ENCODE results near the gene SNX20.

The SNX20 gene, protein sequence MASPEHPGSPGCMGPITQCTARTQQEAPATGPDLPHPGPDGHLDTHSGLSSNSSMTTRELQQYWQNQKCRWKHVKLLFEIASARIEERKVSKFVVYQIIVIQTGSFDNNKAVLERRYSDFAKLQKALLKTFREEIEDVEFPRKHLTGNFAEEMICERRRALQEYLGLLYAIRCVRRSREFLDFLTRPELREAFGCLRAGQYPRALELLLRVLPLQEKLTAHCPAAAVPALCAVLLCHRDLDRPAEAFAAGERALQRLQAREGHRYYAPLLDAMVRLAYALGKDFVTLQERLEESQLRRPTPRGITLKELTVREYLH

DNA sequence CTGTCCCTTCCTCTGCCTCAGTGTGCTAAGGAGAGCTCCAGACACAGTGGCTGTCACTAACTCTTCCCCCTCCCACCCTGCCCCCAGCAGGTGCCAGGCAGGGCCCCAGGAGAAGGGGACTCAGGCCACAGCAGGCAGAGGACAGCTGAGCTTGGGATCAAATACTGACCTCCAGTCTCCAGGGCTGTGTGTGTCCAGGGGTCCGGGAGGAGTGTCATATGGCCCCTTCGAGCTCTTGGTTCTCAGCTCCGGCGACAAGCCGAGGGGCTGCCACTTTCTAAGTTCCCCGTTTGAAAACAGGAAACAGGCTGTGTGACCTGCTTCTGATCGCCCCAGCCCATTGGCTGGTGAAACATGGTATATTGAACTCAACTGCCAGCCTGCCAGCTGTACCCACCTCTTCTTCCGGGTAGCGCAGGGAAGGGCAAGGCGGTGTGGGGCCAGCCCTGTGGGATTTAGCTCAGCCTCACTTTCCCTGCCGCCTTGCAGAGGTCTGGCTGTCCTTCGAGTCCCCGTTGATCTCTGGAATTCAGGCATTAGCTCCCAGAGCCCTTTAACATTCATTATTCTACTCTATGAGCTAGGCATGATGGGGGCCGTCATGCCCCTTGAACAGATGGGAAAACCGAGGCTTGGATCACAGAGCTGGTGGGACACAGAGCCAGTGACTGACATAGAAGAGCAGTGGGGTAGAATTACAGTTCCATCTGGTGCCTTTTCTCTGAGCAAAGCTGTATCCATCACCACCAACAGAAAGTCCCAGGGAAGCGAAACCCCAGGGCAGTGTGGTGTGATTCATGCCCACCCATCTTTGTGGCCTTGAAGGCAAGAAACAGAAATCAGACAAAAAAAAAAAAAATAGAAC, at the start of gene SNX20:
SNX20 (minus strand) TSS at position 292 of the 865 bp plus-strand sequence. CDS start 3,786 bp downstream, outside the sequence.
- peak; percentile 82 for DNase-seq

DNA sequence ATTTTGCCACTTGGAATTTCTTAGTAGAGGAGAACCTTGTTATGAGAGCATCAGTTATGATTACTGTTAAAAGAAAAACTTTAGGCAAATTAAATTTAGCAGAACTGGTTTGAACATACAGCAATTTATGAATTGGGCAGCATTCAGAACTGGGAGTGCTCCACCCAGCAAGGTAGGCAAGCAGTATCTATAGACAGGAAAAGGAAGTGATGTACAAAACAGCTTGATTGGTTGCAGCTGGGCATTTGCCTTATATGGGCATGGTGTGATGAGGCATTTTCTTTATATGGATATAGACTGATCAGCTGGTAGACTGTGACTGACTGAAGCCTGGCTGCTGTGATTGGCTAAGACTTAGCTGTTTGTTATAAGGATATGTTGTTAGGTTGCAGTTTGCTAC, 43.2 kb upstream of the SNX20 start:
- no peak for DNase-seq

DNA sequence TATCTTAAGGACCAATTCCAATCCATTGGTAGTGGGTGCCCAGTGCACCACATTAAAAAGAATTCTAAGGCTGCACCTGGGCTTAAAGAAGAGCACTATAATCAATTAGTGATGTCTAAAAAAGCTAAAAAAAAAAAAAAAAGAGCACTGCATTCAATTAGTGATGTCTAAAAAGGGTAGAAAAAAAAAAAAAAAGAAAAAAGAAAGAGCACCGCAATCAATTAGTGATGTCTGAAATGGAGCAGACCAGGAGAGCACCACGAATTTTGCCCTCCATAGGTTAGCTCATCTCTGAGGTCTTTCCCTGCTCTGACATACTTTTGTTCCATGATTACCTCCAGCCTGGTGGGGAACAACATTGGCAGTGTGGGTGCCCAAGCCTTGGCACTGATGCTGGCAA, 41.8 kb upstream of the SNX20 start:
- DNase-seq: no peak

DNA sequence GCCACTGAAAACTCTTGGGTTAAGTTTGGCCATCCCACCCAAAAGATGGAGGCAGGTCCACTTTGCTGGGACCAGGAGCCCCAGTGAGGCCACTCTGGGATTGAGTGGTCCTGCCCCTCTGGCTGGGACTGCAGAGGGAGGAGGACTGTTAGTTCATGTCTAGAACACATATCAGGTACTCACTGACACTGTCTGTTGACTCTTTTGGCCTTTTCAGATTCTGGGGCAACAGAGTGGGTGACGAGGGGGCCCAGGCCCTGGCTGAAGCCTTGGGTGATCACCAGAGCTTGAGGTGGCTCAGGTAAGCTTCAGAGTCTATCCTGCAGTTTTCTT, 41.3 kb upstream of the SNX20 start:
- DNase-seq: no peak

DNA sequence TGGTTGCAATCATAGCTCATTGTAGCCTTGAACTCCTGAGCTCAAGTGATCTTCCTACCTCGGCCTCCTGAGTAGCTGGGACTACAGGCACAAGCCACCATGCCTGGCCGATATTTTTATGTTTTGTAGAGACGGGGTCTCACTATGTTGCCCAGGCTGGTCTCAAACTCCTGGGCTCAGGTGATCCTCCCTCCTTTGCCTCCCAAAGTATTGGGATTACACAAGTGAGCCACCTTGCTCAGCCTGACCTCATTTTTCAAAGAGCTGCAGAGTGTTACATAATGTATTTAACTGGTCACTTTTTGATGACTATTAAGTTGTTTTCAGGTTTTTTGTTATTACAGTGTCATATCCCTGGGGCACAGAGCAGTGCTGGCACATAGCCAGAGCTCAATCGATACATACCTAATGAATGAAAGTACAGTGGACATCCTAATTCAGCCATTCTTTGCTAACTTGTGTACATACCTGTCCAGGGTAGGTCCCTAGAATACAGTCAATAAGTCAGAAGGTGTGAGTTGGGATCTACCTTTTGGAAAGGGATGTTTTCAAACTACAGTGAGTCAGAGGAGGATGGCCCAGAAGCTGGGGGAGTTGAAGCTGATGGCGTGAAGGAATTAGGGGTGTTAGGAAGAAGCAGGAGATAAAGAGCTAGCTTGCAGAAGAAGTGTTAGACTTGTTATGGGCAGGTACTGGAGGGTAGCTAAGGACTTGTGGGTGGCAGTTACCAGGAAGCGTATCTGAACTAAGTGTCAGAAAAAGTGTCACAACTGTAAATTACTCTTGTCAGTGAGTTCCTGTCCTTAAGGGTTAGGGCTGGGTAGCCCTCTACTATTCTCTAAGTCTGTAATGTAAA, 40.7 kb upstream of the SNX20 start:
- DNase-seq: peak; percentile 46

DNA sequence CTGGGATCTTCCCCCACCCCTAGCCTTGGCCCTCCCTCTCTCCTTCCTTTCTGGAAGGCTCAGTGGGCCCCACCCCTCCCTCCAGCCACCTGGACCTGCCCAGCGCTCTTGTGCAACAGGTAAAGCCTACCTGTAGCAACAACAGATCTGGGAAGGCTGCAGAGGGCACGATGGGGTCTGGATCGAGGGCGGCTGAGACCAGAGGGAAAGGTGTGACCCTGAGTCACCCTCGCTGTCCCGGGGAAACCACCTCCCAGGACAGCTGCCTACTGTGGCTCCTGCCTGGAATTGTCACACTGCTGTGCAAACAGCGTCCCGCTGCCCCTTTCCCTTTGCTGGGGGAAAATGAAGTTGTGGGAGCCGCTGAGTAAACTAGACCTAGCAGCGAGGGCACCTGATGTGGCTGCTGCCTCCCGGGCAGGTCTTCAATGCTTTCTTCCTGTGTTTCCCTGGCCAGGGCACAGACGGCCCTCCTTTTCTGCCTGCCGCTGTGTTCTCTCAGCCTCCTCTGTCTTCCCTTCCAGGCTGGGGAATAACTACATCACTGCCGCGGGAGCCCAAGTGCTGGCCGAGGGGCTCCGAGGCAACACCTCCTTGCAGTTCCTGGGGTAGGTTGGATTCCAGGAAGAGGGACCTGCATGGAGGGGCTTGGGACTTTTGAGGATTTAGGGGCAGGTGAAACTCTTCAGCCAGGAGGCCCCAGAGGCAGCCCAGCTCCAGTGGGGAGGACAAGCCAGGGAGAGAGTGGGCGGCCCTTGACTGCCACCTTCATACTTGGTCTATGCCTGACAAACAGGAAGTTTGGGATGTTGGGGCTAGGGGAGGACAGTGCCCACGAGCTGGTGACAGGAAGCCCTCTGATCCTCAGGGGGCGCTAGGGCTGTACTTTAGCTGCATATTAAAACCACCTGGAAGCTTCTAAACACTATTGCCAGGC, 38.6 kb upstream of the SNX20 start:
- no peak for DNase-seq

DNA sequence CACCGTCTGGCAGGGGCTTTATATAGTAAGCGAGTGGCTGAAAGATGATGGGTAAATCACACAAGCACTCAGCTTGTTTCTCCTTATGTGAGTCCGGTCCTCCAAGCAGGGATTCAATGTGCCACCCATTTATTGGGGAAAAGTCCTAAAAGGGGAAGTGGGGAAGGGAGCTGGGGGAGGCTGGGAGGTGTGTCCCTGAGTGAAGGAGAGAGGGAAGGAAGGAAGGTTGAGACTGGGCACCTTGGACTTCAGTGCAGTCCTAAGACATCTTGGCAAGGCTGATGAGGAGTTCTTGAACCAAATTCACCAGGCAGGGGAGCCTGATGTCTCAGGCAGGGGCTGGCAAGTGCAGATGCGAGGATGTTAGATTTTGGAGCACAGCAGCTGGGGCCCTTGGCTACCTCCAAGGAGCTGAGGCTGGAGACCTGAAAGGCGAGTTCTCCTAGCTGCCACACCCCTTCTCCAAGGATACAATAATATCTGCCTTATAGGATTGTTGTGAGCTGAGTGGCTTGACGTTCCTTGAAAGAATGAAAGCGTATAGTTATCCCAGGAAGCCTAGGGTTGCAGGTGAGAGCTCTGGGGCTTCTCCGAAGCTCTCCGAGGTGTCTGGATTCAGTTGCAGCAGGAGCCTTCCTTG, 37.8 kb upstream of the SNX20 start:
- DNase-seq: no peak

DNA sequence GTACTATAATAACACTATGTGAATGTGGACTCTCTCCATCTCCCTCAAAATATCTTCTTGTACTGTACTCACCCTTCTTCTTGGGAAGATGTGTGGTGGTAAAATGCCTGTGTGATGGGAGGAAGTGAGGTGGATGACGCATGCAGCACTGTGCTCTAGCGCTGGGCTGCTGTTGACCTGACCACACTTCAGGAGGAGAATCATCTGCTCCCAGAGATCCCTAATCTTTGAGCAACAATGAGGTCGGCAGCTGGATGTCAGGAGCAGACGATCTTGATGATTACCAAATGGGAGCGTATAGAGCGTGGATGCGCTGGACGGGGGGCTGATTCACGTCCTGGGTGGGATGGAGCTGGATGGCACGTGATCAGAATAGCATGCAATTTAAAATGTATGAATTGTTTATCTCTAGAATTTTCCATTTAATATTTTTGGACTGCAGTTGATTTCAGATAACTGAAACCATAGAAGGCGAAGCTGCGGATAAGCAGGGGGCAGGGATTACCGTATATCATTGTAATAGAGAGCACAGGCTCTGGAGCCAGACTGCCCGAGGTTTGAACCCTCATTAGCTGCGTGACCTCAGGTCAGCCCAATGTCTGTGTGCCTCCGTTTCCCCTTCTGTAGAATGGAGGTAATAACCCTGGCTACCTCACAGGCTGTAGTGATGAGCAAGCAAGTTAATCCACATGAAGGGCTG, 37.1 kb upstream of the SNX20 start:
- DNase-seq: no peak

DNA sequence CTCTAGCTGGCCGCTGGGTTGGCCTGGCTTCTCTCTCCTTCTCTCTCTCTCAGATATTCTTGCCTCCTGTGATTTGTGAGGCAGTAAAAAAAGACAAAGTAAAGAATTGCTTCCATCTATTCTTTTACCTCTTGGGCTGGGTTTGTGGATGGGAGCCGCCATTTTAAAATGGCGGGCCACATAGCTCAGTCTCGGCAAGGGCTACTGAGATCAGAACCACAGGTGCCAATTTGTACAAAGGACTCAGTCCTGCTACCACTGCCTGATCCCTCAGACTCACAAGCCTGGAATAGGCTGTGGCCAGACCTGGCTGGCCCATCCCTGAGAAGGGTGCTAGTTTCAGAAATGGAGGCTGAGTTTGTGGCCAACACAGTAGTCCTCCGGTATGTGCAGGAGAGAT, 36.4 kb upstream of the SNX20 start:
- DNase-seq: no peak

DNA sequence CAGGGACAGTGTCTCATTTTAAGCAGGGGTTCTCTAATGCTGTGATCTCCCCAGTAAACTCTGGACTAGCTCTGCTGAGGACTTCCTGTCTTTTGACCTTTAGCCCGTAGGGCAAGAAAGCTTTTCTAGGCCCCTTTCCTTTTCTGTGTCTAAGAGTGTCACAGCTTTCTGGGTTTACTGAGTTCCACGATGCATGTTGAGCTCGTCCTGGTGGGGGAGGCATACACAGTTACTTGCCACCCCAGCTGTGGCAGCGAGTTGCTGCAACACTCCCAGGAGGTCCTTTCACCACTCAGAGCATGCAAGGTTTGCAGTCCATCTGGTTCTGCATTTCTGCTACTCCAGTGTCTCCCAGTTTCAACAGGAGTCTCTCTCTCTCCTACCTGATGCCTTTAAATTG, 36.0 kb upstream of the SNX20 start:
- DNase-seq: no peak

DNA sequence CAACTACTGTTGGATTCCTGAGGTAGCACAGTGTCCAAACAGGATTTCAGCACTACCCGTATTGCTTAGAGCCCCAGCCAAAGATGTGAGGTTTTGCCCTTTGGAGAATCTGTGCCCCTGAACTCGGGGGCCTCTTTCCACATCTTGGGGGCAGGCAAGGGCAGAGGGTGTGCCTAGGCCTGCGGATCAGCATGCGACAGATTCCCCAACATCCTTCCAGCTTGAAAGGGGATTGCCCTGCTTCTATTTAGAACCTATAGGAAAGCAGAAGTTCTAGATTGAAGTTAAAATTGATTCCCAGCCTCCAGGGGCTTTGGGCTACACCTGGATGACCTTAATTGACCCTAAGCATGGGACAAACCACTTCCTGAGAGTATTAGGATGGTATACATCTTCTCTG, 31.8 kb upstream of the SNX20 start:
- no peak for DNase-seq

DNA sequence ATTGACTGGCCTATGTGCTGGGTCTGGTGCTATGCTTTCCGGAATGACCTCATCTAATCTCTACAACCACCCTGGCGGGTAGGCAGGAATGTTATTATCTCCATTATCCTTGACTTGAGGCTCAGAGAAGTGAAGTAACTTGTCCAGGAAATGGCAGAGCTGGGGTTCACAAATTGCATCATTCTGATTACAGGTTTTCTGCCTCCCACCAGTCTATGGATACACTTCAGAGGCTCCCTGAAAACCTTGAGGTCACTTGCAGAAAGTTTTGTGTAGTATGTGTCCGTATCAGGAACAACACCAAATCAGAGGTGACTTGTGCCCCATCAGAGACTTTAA, 31.4 kb upstream of the SNX20 start:
- no peak for DNase-seq

DNA sequence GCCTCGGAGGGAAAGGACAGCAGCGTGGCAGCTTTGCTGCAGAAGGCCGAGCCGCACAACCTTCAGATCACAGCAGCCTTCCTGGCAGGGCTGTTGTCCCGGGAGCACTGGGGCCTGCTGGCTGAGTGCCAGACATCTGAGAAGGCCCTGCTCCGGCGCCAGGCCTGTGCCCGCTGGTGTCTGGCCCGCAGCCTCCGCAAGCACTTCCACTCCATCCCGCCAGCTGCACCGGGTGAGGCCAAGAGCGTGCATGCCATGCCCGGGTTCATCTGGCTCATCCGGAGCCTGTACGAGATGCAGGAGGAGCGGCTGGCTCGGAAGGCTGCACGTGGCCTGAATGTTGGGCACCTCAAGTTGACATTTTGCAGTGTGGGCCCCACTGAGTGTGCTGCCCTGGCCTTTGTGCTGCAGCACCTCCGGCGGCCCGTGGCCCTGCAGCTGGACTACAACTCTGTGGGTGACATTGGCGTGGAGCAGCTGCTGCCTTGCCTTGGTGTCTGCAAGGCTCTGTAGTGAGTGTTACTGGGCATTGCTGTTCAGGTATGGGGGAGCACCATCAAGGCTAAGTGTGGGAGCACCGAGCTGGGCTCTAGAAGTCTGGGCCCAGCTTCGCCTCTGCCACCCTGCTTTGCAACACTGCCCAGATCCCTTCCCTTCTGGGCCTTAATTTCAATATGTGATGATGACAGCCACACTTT, 30.9 kb upstream of the SNX20 start:
- DNase-seq: no peak

DNA sequence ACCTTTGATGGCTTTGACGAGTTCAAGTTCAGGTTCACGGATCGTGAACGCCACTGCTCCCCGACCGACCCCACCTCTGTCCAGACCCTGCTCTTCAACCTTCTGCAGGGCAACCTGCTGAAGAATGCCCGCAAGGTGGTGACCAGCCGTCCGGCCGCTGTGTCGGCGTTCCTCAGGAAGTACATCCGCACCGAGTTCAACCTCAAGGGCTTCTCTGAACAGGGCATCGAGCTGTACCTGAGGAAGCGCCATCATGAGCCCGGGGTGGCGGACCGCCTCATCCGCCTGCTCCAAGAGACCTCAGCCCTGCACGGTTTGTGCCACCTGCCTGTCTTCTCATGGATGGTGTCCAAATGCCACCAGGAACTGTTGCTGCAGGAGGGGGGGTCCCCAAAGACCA, 29.9 kb upstream of the SNX20 start:
- no peak for DNase-seq

DNA sequence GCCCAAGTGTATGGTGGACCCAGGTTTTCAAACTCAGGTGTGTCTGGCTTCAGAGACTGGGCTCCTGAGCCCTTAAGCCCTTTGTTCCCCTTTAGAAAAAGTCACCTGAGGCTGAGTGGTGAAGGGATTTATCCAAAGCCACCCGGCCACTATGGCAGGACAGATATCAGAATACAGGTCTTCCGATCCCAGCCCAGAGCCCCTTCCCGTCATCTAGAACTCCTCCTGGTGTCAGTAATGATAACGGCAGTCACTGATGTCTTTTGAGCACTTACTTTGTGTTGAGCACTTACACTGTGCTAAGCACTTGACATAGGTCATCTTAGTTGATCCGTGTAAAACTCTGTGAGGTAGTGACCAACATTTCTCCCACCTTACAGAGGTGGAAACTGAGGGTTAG, 28.9 kb upstream of the SNX20 start:
- no peak for DNase-seq

DNA sequence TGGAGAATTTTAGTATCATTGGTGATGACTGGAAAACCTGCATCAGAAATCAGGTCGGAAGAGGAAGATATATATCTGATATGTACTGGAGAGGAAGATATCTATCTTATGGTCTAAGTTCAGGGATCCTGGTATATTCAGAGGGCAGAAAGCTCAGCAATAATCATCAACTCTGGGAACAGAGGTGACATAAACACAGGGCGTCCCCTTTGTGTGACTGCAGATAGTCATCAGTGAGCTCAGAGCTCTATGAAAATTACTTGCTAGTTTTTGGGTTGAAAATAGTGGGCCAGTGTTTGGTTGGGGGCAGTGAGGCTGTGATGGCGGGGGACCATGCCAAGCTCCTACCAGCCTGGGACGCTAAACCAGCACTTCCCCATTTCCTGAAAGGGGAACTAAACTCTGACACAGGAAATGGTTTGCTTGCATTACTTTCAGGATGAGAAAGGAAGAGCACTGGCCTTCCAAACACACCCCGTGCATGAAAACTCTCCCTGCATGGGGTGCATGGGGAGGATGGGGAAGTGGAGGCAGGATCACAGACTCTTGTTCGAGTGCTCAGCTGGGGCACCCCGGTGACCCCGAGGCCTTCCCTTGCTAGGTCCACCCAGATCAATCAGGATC, 28.1 kb upstream of the SNX20 start:
- no peak for DNase-seq

DNA sequence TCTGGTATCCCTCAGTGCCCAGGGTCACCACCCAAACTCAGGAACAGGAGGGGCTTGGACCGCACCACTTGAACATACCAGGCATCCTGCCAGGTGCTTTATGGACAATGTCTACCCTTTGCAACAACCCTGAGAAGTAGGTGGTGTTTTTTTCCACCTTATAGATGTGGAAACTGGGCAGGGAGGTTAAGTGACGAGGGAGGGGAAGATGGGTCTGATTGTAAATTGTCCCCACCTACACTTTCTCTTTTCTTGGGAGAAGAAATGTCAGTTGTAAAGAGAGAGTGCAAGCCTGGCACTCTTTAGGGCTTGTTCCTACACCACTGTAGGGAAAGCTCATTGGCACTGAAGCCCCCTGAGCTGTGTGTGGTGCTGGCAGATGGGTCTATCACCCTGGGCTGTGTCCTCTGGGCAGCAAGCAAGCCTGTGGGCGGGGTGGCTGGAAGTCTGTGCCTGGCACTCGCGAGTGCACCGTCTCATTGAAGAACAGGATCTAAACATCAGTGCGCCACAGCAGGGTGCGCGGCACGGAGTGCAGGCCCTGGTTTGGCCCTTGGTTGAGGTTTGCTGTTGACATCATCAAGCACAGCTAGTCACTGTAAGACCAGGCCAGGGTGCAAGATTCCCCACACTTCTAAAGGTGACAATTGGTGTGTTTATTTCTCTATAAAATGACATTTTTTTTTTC, 27.4 kb upstream of the SNX20 start:
- DNase-seq: no peak

DNA sequence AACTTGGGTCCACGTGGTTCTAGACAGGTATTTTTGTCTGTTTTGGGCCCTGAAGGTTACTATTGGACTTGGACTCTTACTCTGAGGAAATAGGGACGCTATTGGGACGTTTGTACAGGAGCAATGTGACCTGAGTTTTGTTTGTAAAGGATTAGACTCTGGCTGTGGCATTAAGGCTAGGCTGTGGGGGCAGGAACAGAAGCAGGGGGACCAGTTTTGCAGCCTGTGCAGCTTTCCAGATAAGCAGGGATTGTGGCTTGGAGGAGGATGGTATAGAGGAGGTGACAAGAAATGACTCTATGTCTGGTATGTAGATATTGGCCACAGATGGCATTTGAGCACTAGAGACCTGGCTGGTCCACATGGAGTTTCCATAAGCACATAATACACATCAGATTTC, 25.1 kb upstream of the SNX20 start:
- no peak for DNase-seq

DNA sequence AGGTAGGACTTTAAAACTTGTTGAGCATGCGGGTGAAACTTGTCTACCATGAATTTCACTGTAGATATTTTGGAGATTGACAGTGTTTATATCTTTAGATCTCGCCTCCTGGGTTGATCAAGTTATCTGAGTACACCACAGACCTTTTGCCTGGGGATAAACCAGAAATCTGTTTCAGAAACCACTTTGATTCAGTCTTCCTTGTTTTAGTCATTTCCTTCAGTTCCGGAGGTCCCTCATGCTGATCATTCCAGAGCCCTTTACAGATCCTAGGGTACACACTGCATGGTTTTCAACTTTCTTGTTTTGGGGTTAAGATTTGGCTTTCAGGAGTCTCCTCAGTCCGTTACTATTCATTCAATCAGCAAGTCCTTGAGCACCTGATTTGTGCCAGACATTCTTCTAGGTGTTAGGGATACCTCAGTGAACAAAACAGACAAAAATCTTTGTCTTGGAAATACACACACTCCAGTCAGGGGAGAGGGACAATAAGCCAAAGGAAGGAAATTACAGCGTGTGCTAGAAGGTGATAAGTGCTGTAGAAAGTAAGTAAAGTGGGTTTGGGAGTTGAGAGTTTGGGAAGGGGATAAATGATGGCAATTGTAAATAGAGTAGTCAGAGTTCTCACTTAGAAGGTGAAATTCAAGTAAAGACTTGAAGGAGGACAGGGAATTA, 24.5 kb upstream of the SNX20 start:
- no peak for DNase-seq

Measured in CD4-positive, alpha-beta T cell treated with Interleukin-12 subunit alpha and Interleukin-12 subunit beta, for 1 hour (primary cell).